HepG2 (cell line): Measurements from ENCODE around the gene OR5V1. TPM values are rescaled to one million over a fixed set of nuclear protein-coding genes. Genes with fewer than 3 reads are reported as not detected.

Experiments used
- ATAC-seq: fragments of 200-7000 bp; cut with Tn5 transposase; 3 replicates; pipeline ENCODE4 v1.9.1; 2020; ENCODE audit warnings: mild to moderate bottlenecking, moderate library complexity
- BruUV-seq: library from RNA; stranded (reverse); fragments of 400-500 nt; replicated peaks from 2 replicates; lab custom pipeline; 2021; lab: Mats Ljungman, UMichigan
- CTCF ChIA-PET: fragments of 300-600 bp; formaldehyde crosslinking; extraction: SDS; loops from one replicate; lab custom pipeline; 2021; ENCODE audit warnings: low total read pairs, inconsistent platforms, low intra/inter-chr PET ratio; lab: Yijun Ruan, JAX
- POLR2A ChIA-PET: fragments of 350-600 bp; sonication (Branson Sonifier 250); formaldehyde crosslinking; loops from one replicate; lab custom pipeline; 2020; ENCODE audit warnings: antibody characterized with exemption, inconsistent platforms; lab: Yijun Ruan, JAX
- DNase-seq: peaks from one replicate; pipeline ENCODE4 v3.0.0-alpha.2; 2015; ENCODE audit warnings: low spot score
- FAIRE-seq: peaks from 3 replicates; lab custom pipeline; 2011; peaks lifted over from hg19 to GRCh38; lab: Jason Lieb, UNC
- H2AFZ ChIP-seq: one replicate; pipeline ENCODE4 v1.6.1; 2011; ENCODE audit warnings: low read length, inconsistent platforms
- H3K27ac ChIP-seq: fragments of 300-600 bp; 3 replicates; pipeline ENCODE4 v1.8.0; 2011; ENCODE audit warnings: mixed run types, mild to moderate bottlenecking, mixed read lengths, low read length, inconsistent platforms; ENCODE audit not compliant: insufficient read depth; ENCODE audit errors: extremely low read length
- H3K27me3 ChIP-seq, 2 experiments: fragments of 200-600 bp in 1 of 2; 2 replicates in 1 of 2; 3 replicates in 1 of 2; pipeline versions ENCODE4 v1.6.0 to v1.8.0; 2011; ENCODE audit warnings: low read length in 2 of 2, mild to moderate bottlenecking in 2 of 2, moderate library complexity in 2 of 2, inconsistent platforms in 1 of 2; ENCODE audit not compliant: insufficient read depth in 2 of 2, control insufficient read depth in 1 of 2
- H3K36me3 ChIP-seq, 2 experiments: fragments of 200-600 bp in 1 of 2; replicated peaks in 1 of 2; 2 replicates in 1 of 2; 3 replicates in 1 of 2; pipeline versions ENCODE4 v1.5.1 to v1.8.0; 2011; ENCODE audit warnings: low read length in 2 of 2, inconsistent platforms in 1 of 2; ENCODE audit not compliant: insufficient read depth in 2 of 2, control insufficient read depth in 1 of 2
- H3K4me1 ChIP-seq: 2 replicates; pipeline ENCODE4 v1.5.1; 2012; ENCODE audit warnings: low read length, inconsistent platforms; ENCODE audit not compliant: insufficient read depth
- H3K4me2 ChIP-seq: 2 replicates; pipeline ENCODE4 v1.6.0; 2011; ENCODE audit warnings: low read depth, low read length, inconsistent platforms
- H3K4me3 ChIP-seq, 3 experiments: fragments of 200-600 bp in 1 of 3; sonication (generic), shearing (Covaris generic) in 1 of 3; replicated peaks in 1 of 3; 2 replicates each; pipeline ENCODE4 v1.5.1; 2011 to 2016; ENCODE audit warnings: low read length in 3 of 3, inconsistent platforms in 2 of 3, low read depth in 2 of 3, mild to moderate bottlenecking in 2 of 3, control low read depth in 1 of 3, mixed read lengths in 1 of 3; ENCODE audit not compliant: insufficient read depth in 1 of 3
- H3K79me2 ChIP-seq: one replicate; pipeline ENCODE4 v1.6.1; 2011; ENCODE audit warnings: low read length, inconsistent platforms; ENCODE audit not compliant: insufficient read depth
- H3K9ac ChIP-seq: 2 replicates; pipeline ENCODE4 v1.6.0; 2011; ENCODE audit warnings: mild to moderate bottlenecking, low read depth, low read length, inconsistent platforms; ENCODE audit not compliant: insufficient read depth
- H3K9me3 ChIP-seq: 2 replicates; pipeline ENCODE4 v1.5.1; 2012; ENCODE audit warnings: mild to moderate bottlenecking, low read length
- H4K20me1 ChIP-seq: 2 replicates; pipeline ENCODE4 v1.6.0; 2011; ENCODE audit warnings: inconsistent platforms, mild to moderate bottlenecking, low read length, moderate library complexity; ENCODE audit not compliant: insufficient read depth
- BRCA1 ChIP-seq: sonication (generic); formaldehyde crosslinking; IDR thresholded peaks from 2 replicates; pipeline ENCODE4 v1.4.0; 2020; ENCODE audit warnings: missing genetic modification reagents
- GABPB1 ChIP-seq: IDR thresholded peaks from 2 replicates; pipeline ENCODE4 v1.6.1; 2016; ENCODE audit warnings: mild to moderate bottlenecking, missing genetic modification reagents, moderate library complexity, missing compliant biosample characterization
- HES4 ChIP-seq: sonication (generic); formaldehyde crosslinking; IDR thresholded peaks from 2 replicates; pipeline ENCODE4 v1.9.0; 2021; ENCODE audit warnings: mild to moderate bottlenecking, missing genetic modification reagents, borderline replicate concordance
- MAFF ChIP-seq: IDR thresholded peaks from 2 replicates; pipeline ENCODE4 v1.6.1; 2011; ENCODE audit warnings: low read depth, low read length, improper control_type of control experiment
- MAFK ChIP-seq, 2 experiments: IDR thresholded peaks in 1 of 2; conservative IDR thresholded peaks in 1 of 2; 2 replicates each; pipeline ENCODE4 v1.6.1; 2011; ENCODE audit warnings: improper control_type of control experiment in 2 of 2, low read length in 2 of 2
- RARG ChIP-seq: sonication (generic); formaldehyde crosslinking; IDR thresholded peaks from 2 replicates; pipeline ENCODE4 v1.4.0; 2020; ENCODE audit warnings: low read depth, mild to moderate bottlenecking, missing genetic modification reagents
- RFX1 ChIP-seq: fragments of 450-650 bp; IDR thresholded peaks from 2 replicates; pipeline ENCODE4 v1.6.1; 2017
- SMAD3 ChIP-seq: sonication (generic); formaldehyde crosslinking; IDR thresholded peaks from 2 replicates; pipeline ENCODE4 v1.4.0; 2020; ENCODE audit warnings: missing genetic modification reagents
- ZBTB3 ChIP-seq: sonication (generic); formaldehyde crosslinking; IDR thresholded peaks from 2 replicates; pipeline ENCODE4 v1.4.0; 2020; ENCODE audit warnings: low read depth, mild to moderate bottlenecking, moderate library complexity, missing genetic modification reagents, borderline replicate concordance
- ZFP37 ChIP-seq: sonication (generic); formaldehyde crosslinking; IDR thresholded peaks from 2 replicates; pipeline ENCODE4 v1.4.0; 2020; ENCODE audit warnings: missing genetic modification reagents, borderline replicate concordance
- ZNF253 ChIP-seq: sonication (generic); formaldehyde crosslinking; IDR thresholded peaks from 2 replicates; pipeline ENCODE4 v1.8.0; 2022; ENCODE audit warnings: mild to moderate bottlenecking, missing genetic modification reagents, borderline replicate concordance
- ZNF354B ChIP-seq: sonication (generic); formaldehyde crosslinking; IDR thresholded peaks from 2 replicates; pipeline ENCODE4 v1.8.0; 2022; ENCODE audit warnings: mild to moderate bottlenecking, missing genetic modification reagents
- ZNF720 ChIP-seq: sonication (generic); formaldehyde crosslinking; IDR thresholded peaks from 2 replicates; pipeline ENCODE4 v1.4.0; 2020; ENCODE audit warnings: missing genetic modification reagents
- ZNF777 ChIP-seq: sonication (generic); formaldehyde crosslinking; IDR thresholded peaks from 2 replicates; pipeline ENCODE4 v1.4.0; 2020; ENCODE audit warnings: missing genetic modification reagents
- ZSCAN21 ChIP-seq: sonication (generic); formaldehyde crosslinking; IDR thresholded peaks from 2 replicates; pipeline ENCODE4 v1.8.0; 2022; ENCODE audit warnings: mild to moderate bottlenecking, missing genetic modification reagents, moderate library complexity, borderline replicate concordance
- WGBS: methylation state at CpG from one replicate; pipeline ENCODE4 v1.1.6; 2017; ENCODE audit warnings: low lambda C conversion rate; 5-methylcytosine and 5-hydroxymethylcytosine counted together
- in situ Hi-C: cut with HindIII; loops from 2 replicates; pipeline ENCODE4 v1.10.0; 2017; ENCODE audit warnings: low pct_unique_long_range_greater_than_20kb; ENCODE audit not compliant: extremely low pct_ligation_motif_present
- intact Hi-C: fragments of 100-400 bp; cut with micrococcal nuclease; formaldehyde crosslinking; loops from one replicate; pipeline ENCODE4 v1.10.0; 2022; ENCODE audit not compliant: unreplicated experiment
- polyA plus RNA-seq, 8 experiments: library from polyadenylated mRNA; depleted of rRNA in 3 of 8; stranded (reverse) in 7 of 8; unstranded in 1 of 8; fragments of >200 nt; fragmentation: Illumina TruSeq in 4 of 8; extraction: Trizol in 4 of 8; gene quantifications; 2 replicates each; pipeline versions ENCODE4 v1.2.1 to v1.2.3, GENCODE V29; 2011 to 2016; ENCODE audit warnings: low read depth in 4 of 8, missing spikeins in 1 of 8, mixed read lengths in 1 of 8; ENCODE audit not compliant: insufficient read depth in 1 of 8
- total RNA-seq, 5 experiments: library from RNA; depleted of rRNA; stranded (reverse); fragments of >200 nt; fragmentation: Illumina TruSeq; extraction: Trizol; gene quantifications; 2 replicates each; pipeline ENCODE4 v1.2.3, GENCODE V29; 2016; ENCODE audit warnings: low read depth in 1 of 5

OR5V1 gene
- total and polyA plus RNA-seq, 2 of the 13 experiments (the other 11 are each of a cell fraction or from before 2014, with no cell fraction given): not detected

- BruUV-seq: no TSS peak
- 3% methylated on average over 3 of the region's 3 CpGs for WGBS
- no peaks in the 10 kb centered on the region for H3K79me2 ChIP-seq
- CTCF ChIA-PET: no interaction called here
- FAIRE-seq: no peak
- no peak for DNase-seq
- no peak overlapping the region for H3K27ac ChIP-seq
- in situ Hi-C loops: no loop called here
- no peak overlapping the region for H2AFZ ChIP-seq
- TF ChIP-seq ZNF354B (CRISPR knock-in tag) (no peak), ZBTB3 (CRISPR knock-in tag) (no peak), ZSCAN21 (CRISPR knock-in tag) (no peak), ZFP37 (CRISPR knock-in tag) (no peak), ZNF777 (CRISPR knock-in tag) (no peak), MAFK (conservative IDR thresholded peaks at IDR 0.05 in 1 of 2, IDR thresholded peaks at IDR 0.05 in 1 of 2; ENCODE audit: low read length in 2 of 2) (peak; percentile 90 to 91), BRCA1 (CRISPR knock-in tag) (no peak), RFX1 (no peak), HES4 (no peak), ZNF720 (CRISPR knock-in tag) (no peak), ZNF253 (no peak), GABPB1 (CRISPR knock-in tag) (no peak), SMAD3 (CRISPR knock-in tag) (no peak), RARG (CRISPR knock-in tag) (no peak), MAFF (peak; percentile 88)
- no peaks in the 10 kb centered on the region for H4K20me1 ChIP-seq
- POLR2A ChIA-PET: no interaction called here
- intact Hi-C loops: no loop called here
- ATAC-seq: no peak
- no peaks in the 10 kb centered on the region for H3K9me3 ChIP-seq
- no peaks in the 10 kb centered on the region for H3K4me1 ChIP-seq
- H3K27me3 ChIP-seq: no peaks in the 10 kb centered on the region
- no peak overlapping the region for H3K9ac ChIP-seq
- H3K4me2 ChIP-seq: no peak overlapping the region
- H3K36me3 ChIP-seq: no peaks in the 10 kb centered on the region
- no peak overlapping the region for H3K4me3 ChIP-seq
Observed at GRCh38 chr6:29345380-29345779, 23.3 kb downstream of the OR5V1 start.
